ENCODE measurements around the gene LAYN.

The LAYN gene

GRCh38 chr11:111540114-111540936, at the start of gene LAYN:
Gene LAYN (plus strand): TSS chr11:111540720. CDS start chr11:111540844, 124 bp downstream.
- CTCF ChIA-PET, result interaction anchor here (0.9 kb wide), 1 partner anchor 15 kb away, joined by 3 read pairs; no protein-coding TSS in a partner anchor
- DNase-seq (ENCODE audit: low spot score), result no peak
- TF ChIP-seq CTCF (conservative IDR thresholded peaks at IDR 0.05; ENCODE audit: low read depth), result no peak
- POLR2A ChIA-PET (ENCODE audit: low non-redundant PET), result no interaction called here
- no peak within 1 kb of the TSS for H3K27ac ChIP-seq

GRCh38 chr11:111494040-111494439, 46.5 kb upstream of the LAYN start:
- ChIA-PET POLR2A (ENCODE audit: low non-redundant PET) (no interaction called here), CTCF (no interaction called here)
- no peak for TF ChIP-seq CTCF (conservative IDR thresholded peaks at IDR 0.05; ENCODE audit: low read depth)

GRCh38 chr11:111499483-111499882, 41.0 kb upstream of the LAYN start:
- POLR2A ChIA-PET (ENCODE audit: low non-redundant PET), result no interaction called here
- CTCF ChIA-PET, result no interaction called here
- TF ChIP-seq CTCF (conservative IDR thresholded peaks at IDR 0.05; ENCODE audit: low read depth), result no peak
- no peak overlapping the region for H3K27ac ChIP-seq
- no peak for DNase-seq (ENCODE audit: low spot score)

More at GRCh38 chr11:111494040-111494439, 46.5 kb upstream of the LAYN start:
- DNase-seq (ENCODE audit: low spot score), result no peak
- H3K27ac ChIP-seq, result no peak overlapping the region

- H3K27ac ChIP-seq, result no peak overlapping the region
- no peak for DNase-seq (ENCODE audit: low spot score)
- no peak for TF ChIP-seq CTCF (conservative IDR thresholded peaks at IDR 0.05; ENCODE audit: low read depth)
- ChIA-PET CTCF (interaction anchor here (0.6 to 0.7 kb wide), 2 partner anchors 57 to 103 kb away, joined by 4 to 5 read pairs; no protein-coding TSS in a partner anchor), POLR2A (ENCODE audit: low non-redundant PET) (no interaction called here)
These were observed 40.0 kb upstream of the LAYN start for GRCh38 chr11:111500481-111500880.

DNA sequence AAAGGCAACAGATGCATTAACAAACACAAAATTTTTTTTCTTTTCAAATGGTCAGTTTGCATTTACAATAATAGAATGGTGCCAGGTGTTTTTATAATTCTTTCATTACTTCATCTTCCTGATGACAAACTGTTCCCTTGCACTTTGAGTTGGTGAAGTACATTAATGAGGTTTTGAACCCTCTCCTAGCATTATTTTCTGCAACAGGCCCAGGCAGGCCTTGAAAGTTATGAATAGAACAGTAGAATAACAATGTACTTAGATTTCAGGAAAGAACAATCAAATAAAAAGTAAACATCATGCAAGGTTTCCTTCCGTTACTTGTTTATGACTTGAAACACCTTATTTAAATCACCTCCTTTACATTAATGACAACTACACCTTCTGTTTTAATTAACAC, 37.9 kb upstream of the LAYN start:
- ChIA-PET POLR2A (ENCODE audit: low non-redundant PET) (no interaction called here), CTCF (interaction anchor here (0.6 kb wide), 1 partner anchor 23 kb away, joined by 3 read pairs; no protein-coding TSS in a partner anchor)
- no peak for DNase-seq (ENCODE audit: low spot score)
- TF ChIP-seq CTCF (conservative IDR thresholded peaks at IDR 0.05; ENCODE audit: low read depth), result no peak
- no peak overlapping the region for H3K27ac ChIP-seq

DNA sequence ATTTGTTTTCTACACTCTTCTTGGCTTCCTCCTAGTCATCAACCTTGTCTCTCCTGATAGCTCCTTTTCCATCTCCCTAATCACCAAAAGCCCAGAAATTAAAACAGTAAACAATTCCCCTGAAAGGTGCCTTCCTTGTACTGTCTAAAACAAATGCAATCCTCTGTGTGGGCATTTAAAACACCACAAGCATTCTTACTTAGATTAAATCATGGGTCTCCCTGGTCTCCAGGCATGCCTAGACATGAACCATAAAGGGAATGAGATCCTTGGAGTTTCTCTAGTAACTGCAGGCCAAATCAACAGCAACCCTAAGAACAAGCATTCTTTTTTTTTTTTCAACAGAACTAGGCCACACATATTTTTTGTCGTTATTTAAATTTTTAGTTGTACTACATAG, 30.2 kb upstream of the LAYN start:
- TF ChIP-seq CTCF (conservative IDR thresholded peaks at IDR 0.05; ENCODE audit: low read depth), result no peak
- CTCF ChIA-PET, result no interaction called here
- POLR2A ChIA-PET (ENCODE audit: low non-redundant PET), result no interaction called here

More for the DNA sequence above, 30.2 kb upstream of the LAYN start:
- DNase-seq (ENCODE audit: low spot score), result peak; percentile 84
- no peak overlapping the region for H3K27ac ChIP-seq
